ENCODE measurements around the gene CEP72. TPM values are rescaled to one million over a fixed set of nuclear protein-coding genes. Genes with fewer than 3 reads are reported as not detected.

CEP72 gene
- total RNA-seq, 1 donor from 2014 or later, result 17.2 TPM

GRCh38 chr5:624118-624950, 12.2 kb downstream of the CEP72 start:
- H3K79me2 ChIP-seq (ENCODE audit: low read depth), result no peaks in the 10 kb centered on the region
- H3K9me3 ChIP-seq (ENCODE audit: low read depth), result no peaks in the 10 kb centered on the region
- H3K36me3 ChIP-seq, result no peaks in the 10 kb centered on the region
- TF ChIP-seq EZH2 (IDR thresholded peaks at IDR 0.05), result no peak
- no peak overlapping the region for H3K9ac ChIP-seq
- H3K27ac ChIP-seq, result no peak overlapping the region
- no peaks in the 10 kb centered on the region for H3K27me3 ChIP-seq
- peaks cover 4% of the 10 kb centered on the region for H3K4me1 Mint-ChIP-seq
- H3K27me3 Mint-ChIP-seq (ENCODE audit: insufficient read depth, low read depth), result peaks cover 2% of the 10 kb centered on the region
- H3K4me3 Mint-ChIP-seq, result no peak overlapping the region
- H2AFZ ChIP-seq (replicated peaks), result no peak overlapping the region
- no peaks in the 10 kb centered on the region for H3K4me1 ChIP-seq
- no peaks in the 10 kb centered on the region for H4K20me1 ChIP-seq (ENCODE audit: low read depth)
- H3K4me2 ChIP-seq, result no peak overlapping the region
- no peak for DNase-seq (ENCODE audit: low spot score)
- peaks cover 46% of the 10 kb centered on the region for H3K36me3 Mint-ChIP-seq
- no peak overlapping the region for H3K4me3 ChIP-seq
- no peaks in the 10 kb centered on the region for H3F3A ChIP-seq (ENCODE audit: low read depth)
- H3K9me3 Mint-ChIP-seq, result no peaks in the 10 kb centered on the region
- no peak overlapping the region for H3K27ac Mint-ChIP-seq

GRCh38 chr5:624951-625230, 12.8 kb downstream of the CEP72 start:
- Histone ChIP-seq H4K20me1 (ENCODE audit: low read depth) (no peaks in the 10 kb centered on the region), H3K36me3 (no peaks in the 10 kb centered on the region), H3K4me2 (no peak overlapping the region), H3K4me3 (no peak overlapping the region), H3F3A (ENCODE audit: low read depth) (no peaks in the 10 kb centered on the region), H3K27me3 (no peaks in the 10 kb centered on the region), H3K79me2 (ENCODE audit: low read depth) (no peaks in the 10 kb centered on the region), H3K9me3 (ENCODE audit: low read depth) (no peaks in the 10 kb centered on the region), H3K9ac (no peak overlapping the region), H3K27ac (no peak overlapping the region), H2AFZ (replicated peaks) (no peak overlapping the region), H3K4me1 (no peaks in the 10 kb centered on the region)
- peak overlapping the region; percentile 17 for H3K27ac Mint-ChIP-seq
- no peak overlapping the region for H3K4me3 Mint-ChIP-seq
- TF ChIP-seq EZH2phosphoT487 (IDR thresholded peaks at IDR 0.05), result no peak
- no peak for TF ChIP-seq CTCF (IDR thresholded peaks at IDR 0.05)
- no peak for TF ChIP-seq EZH2 (IDR thresholded peaks at IDR 0.05)
- peaks cover 4% of the 10 kb centered on the region for H3K4me1 Mint-ChIP-seq
- peaks cover 43% of the 10 kb centered on the region for H3K36me3 Mint-ChIP-seq
- H3K27me3 Mint-ChIP-seq (ENCODE audit: insufficient read depth, low read depth), result peaks cover 2% of the 10 kb centered on the region
- no peaks in the 10 kb centered on the region for H3K9me3 Mint-ChIP-seq
- no peak for DNase-seq (ENCODE audit: low spot score)

GRCh38 chr5:625516-625915, 13.4 kb downstream of the CEP72 start:
- Mint-ChIP-seq H3K36me3 (peaks cover 40% of the 10 kb centered on the region), H3K4me3 (no peak overlapping the region), H3K27ac (no peak overlapping the region), H3K27me3 (ENCODE audit: insufficient read depth, low read depth) (peaks cover 2% of the 10 kb centered on the region), H3K4me1 (peaks cover 4% of the 10 kb centered on the region), H3K9me3 (no peaks in the 10 kb centered on the region)
- H3K36me3 ChIP-seq, result no peaks in the 10 kb centered on the region
- no peaks in the 10 kb centered on the region for H3K9me3 ChIP-seq (ENCODE audit: low read depth)
- H4K20me1 ChIP-seq (ENCODE audit: low read depth), result no peaks in the 10 kb centered on the region
- no peak overlapping the region for H3K4me3 ChIP-seq
- no peaks in the 10 kb centered on the region for H3K4me1 ChIP-seq
- no peak overlapping the region for H3K27ac ChIP-seq
- H3K27me3 ChIP-seq, result no peaks in the 10 kb centered on the region
- no peaks in the 10 kb centered on the region for H3F3A ChIP-seq (ENCODE audit: low read depth)
- no peak overlapping the region for H2AFZ ChIP-seq (replicated peaks)
- H3K4me2 ChIP-seq, result no peak overlapping the region
- no peak overlapping the region for H3K9ac ChIP-seq
- TF ChIP-seq EZH2phosphoT487 (IDR thresholded peaks at IDR 0.05), result no peak
- no peak for TF ChIP-seq CTCF (IDR thresholded peaks at IDR 0.05)
- no peak for TF ChIP-seq EZH2 (IDR thresholded peaks at IDR 0.05)
- no peak for DNase-seq (ENCODE audit: low spot score)
- H3K79me2 ChIP-seq (ENCODE audit: low read depth), result no peaks in the 10 kb centered on the region

GRCh38 chr5:626850-627249, 14.7 kb downstream of the CEP72 start:
- H4K20me1 ChIP-seq (ENCODE audit: low read depth), result no peaks in the 10 kb centered on the region
- no peak for DNase-seq (ENCODE audit: low spot score)
- TF ChIP-seq EZH2 (IDR thresholded peaks at IDR 0.05), result no peak
- TF ChIP-seq CTCF (IDR thresholded peaks at IDR 0.05), result no peak
- TF ChIP-seq EZH2phosphoT487 (IDR thresholded peaks at IDR 0.05), result no peak
- Mint-ChIP-seq H3K27ac (no peak overlapping the region), H3K4me3 (no peak overlapping the region), H3K27me3 (ENCODE audit: insufficient read depth, low read depth) (peaks cover 2% of the 10 kb centered on the region), H3K4me1 (peaks cover 4% of the 10 kb centered on the region), H3K9me3 (no peaks in the 10 kb centered on the region), H3K36me3 (peaks cover 36% of the 10 kb centered on the region)
- H3K79me2 ChIP-seq (ENCODE audit: low read depth), result no peaks in the 10 kb centered on the region
- no peak overlapping the region for H3K4me2 ChIP-seq
- no peaks in the 10 kb centered on the region for H3K27me3 ChIP-seq
- no peaks in the 10 kb centered on the region for H3K9me3 ChIP-seq (ENCODE audit: low read depth)
- H3F3A ChIP-seq (ENCODE audit: low read depth), result no peaks in the 10 kb centered on the region
- no peak overlapping the region for H3K27ac ChIP-seq
- H3K4me3 ChIP-seq, result no peak overlapping the region
- no peak overlapping the region for H3K9ac ChIP-seq
- H3K4me1 ChIP-seq, result no peaks in the 10 kb centered on the region
- H3K36me3 ChIP-seq, result no peaks in the 10 kb centered on the region
- H2AFZ ChIP-seq (replicated peaks), result no peak overlapping the region
